IMR-90 (cell line): ENCODE measurements around the gene TMSB10.

Experiments used
- CTCF ChIP-seq: conservative IDR thresholded peaks from 2 replicates; pipeline ENCODE4 v1.5.1; 2012; ENCODE audit warnings: mild to moderate bottlenecking, low read depth, low read length, improper control_type of control experiment
- MAZ ChIP-seq: IDR thresholded peaks from 2 replicates; pipeline ENCODE4 v1.6.1; 2012; ENCODE audit warnings: low read depth, mild to moderate bottlenecking, low read length, improper control_type of control experiment, moderate library complexity, borderline replicate concordance
- POLR2A ChIP-seq: IDR thresholded peaks from 2 replicates; pipeline ENCODE4 v1.6.1; 2012; ENCODE audit warnings: mild to moderate bottlenecking, low read depth, low read length
- RFX5 ChIP-seq: IDR thresholded peaks from 2 replicates; pipeline ENCODE4 v1.8.0; 2012; ENCODE audit warnings: low read depth, mild to moderate bottlenecking, low read length, moderate library complexity
- USF2 ChIP-seq: fragments of 150-350 bp; IDR thresholded peaks from 2 replicates; pipeline ENCODE4 v1.6.1; 2017; ENCODE audit warnings: mild to moderate bottlenecking, antibody characterized with exemption, low read length, low read depth

GRCh38 chr2:84919885-84920580, 14.6 kb downstream of the TMSB10 start:
- no peak for TF ChIP-seq USF2
- TF ChIP-seq CTCF: no peak
- TF ChIP-seq RFX5: no peak
- TF ChIP-seq MAZ: no peak
- peak; percentile 74; the same call in 1 of the 2 replicates for TF ChIP-seq POLR2A
